Astrocyte (in vitro differentiated cells and primary cell): ENCODE measurements around the gene FUOM. TPM values are rescaled to one million over a fixed set of nuclear protein-coding genes. Genes with fewer than 3 reads are reported as not detected.

Experiments
- DNase-seq: peaks from one replicate; pipeline ENCODE4 v3.0.0-alpha.2; 2010; ENCODE audit warnings: low read depth
- FAIRE-seq: peaks from 2 replicates; lab custom pipeline; 2011; peaks lifted over from hg19 to GRCh38; lab: Jason Lieb, UNC
- H2AFZ ChIP-seq: 2 replicates; pipeline ENCODE4 v1.6.0; 2012; ENCODE audit warnings: low read depth, low read length, inconsistent platforms
- H3K27ac ChIP-seq: 2 replicates; pipeline ENCODE4 v1.5.1; 2011; ENCODE audit warnings: low read depth, low read length, inconsistent platforms
- H3K27me3 ChIP-seq: 2 replicates; pipeline ENCODE4 v1.6.0; 2011; ENCODE audit warnings: low read length, inconsistent platforms; ENCODE audit not compliant: insufficient read depth
- H3K36me3 ChIP-seq: 2 replicates; pipeline ENCODE4 v1.5.1; 2011; ENCODE audit warnings: low read length, inconsistent platforms; ENCODE audit not compliant: insufficient read depth
- H3K4me1 ChIP-seq: 2 replicates; pipeline ENCODE4 v1.5.1; 2011; ENCODE audit warnings: low read length, inconsistent platforms; ENCODE audit not compliant: insufficient read depth
- H3K4me2 ChIP-seq: 2 replicates; pipeline ENCODE4 v1.6.0; 2012; ENCODE audit warnings: low read length, inconsistent platforms
- H3K4me3 ChIP-seq: 2 replicates; pipeline ENCODE4 v1.5.1; 2011; ENCODE audit warnings: low read depth, mild to moderate bottlenecking, low read length, inconsistent platforms; ENCODE audit not compliant: insufficient read depth
- H3K79me2 ChIP-seq: 2 replicates; pipeline ENCODE4 v1.6.0; 2012; ENCODE audit warnings: mild to moderate bottlenecking, low read length, inconsistent platforms; ENCODE audit not compliant: insufficient read depth
- H3K9ac ChIP-seq: 2 replicates; pipeline ENCODE4 v1.6.0; 2012; ENCODE audit warnings: mild to moderate bottlenecking, low read length, inconsistent platforms
- H3K9me3 ChIP-seq: 2 replicates; pipeline ENCODE4 v1.5.1; 2012; ENCODE audit warnings: low read depth, mild to moderate bottlenecking, low read length, inconsistent platforms; ENCODE audit not compliant: insufficient read depth
- H4K20me1 ChIP-seq: 2 replicates; pipeline ENCODE4 v1.6.0; 2012; ENCODE audit warnings: low read length, inconsistent platforms; ENCODE audit not compliant: insufficient read depth
- H3K27ac Mint-ChIP-seq: one replicate; pipeline ENCODE4 v1.8.0; 2021; ENCODE audit warnings: mild to moderate bottlenecking, mixed read lengths; ENCODE audit not compliant: unreplicated experiment
- H3K27me3 Mint-ChIP-seq: one replicate; pipeline ENCODE4 v1.8.0; 2021; ENCODE audit warnings: low read depth, mixed read lengths; ENCODE audit not compliant: unreplicated experiment
- H3K36me3 Mint-ChIP-seq: one replicate; pipeline ENCODE4 v1.8.0; 2021; ENCODE audit warnings: low read depth, mixed read lengths; ENCODE audit not compliant: unreplicated experiment
- H3K4me1 Mint-ChIP-seq: one replicate; pipeline ENCODE4 v1.8.0; 2021; ENCODE audit warnings: low read depth, mixed read lengths; ENCODE audit not compliant: unreplicated experiment
- H3K4me3 Mint-ChIP-seq: one replicate; pipeline ENCODE4 v1.8.0; 2021; ENCODE audit warnings: mild to moderate bottlenecking, moderate library complexity, mixed read lengths; ENCODE audit not compliant: unreplicated experiment
- H3K9me3 Mint-ChIP-seq: one replicate; pipeline ENCODE4 v1.8.0; 2021; ENCODE audit warnings: mild to moderate bottlenecking, mixed read lengths; ENCODE audit not compliant: unreplicated experiment
- EZH2 ChIP-seq: IDR thresholded peaks from 2 replicates; pipeline ENCODE4 v1.6.1; 2012; ENCODE audit warnings: mild to moderate bottlenecking, low read length, inconsistent platforms; ENCODE audit not compliant: insufficient read depth
- total RNA-seq: library from RNA; stranded (reverse); gene quantifications from 2 replicates; pipeline ENCODE4 v1.2.1, GENCODE V29; 2021
- TF ChIP-seq, protein P1 (sequence below): IDR thresholded peaks from 2 replicates; pipeline ENCODE4 v1.5.1; 2011; ENCODE audit warnings: low read depth, mild to moderate bottlenecking, inconsistent platforms, low read length, moderate library complexity; ENCODE audit not compliant: insufficient read depth

The FUOM gene
- total RNA-seq, 1 donor from 2014 or later = 28.8 TPM

DNA sequence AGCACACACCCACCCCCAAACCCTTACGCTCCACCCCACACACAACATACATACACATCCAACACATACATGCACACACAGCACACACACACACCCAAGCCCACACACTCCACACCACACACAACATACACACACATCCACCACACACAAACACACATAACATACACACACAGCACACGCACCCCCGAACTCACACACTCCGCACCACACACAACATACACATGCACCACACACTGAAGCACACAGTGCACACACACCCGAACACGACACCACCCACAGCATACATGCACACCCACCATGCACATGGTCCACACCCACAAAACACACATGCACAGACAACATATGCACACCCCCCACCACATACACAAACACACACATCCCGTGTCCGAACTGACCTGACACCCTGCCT lies 8.7 kb downstream of the FUOM start:
- Mint-ChIP-seq H3K27ac (no peak overlapping the region), H3K36me3 (peaks cover 2% of the 10 kb centered on the region), H3K27me3 (no peaks in the 10 kb centered on the region), H3K9me3 (peaks cover 2% of the 10 kb centered on the region), H3K4me1 (no peaks in the 10 kb centered on the region), H3K4me3 (no peak overlapping the region)
- H3K9ac ChIP-seq = no peak overlapping the region
- H2AFZ ChIP-seq = no peak overlapping the region
- H4K20me1 ChIP-seq = no peaks in the 10 kb centered on the region
- peaks cover 5% of the 10 kb centered on the region for H3K27me3 ChIP-seq
- no peak for TF ChIP-seq EZH2
- no peaks in the 10 kb centered on the region for H3K9me3 ChIP-seq
- DNase-seq (no peak), FAIRE-seq (no peak)
- no peaks in the 10 kb centered on the region for H3K4me1 ChIP-seq
- H3K4me3 ChIP-seq = no peak overlapping the region
- no peak overlapping the region for H3K4me2 ChIP-seq
- H3K27ac ChIP-seq = no peak overlapping the region
- no peaks in the 10 kb centered on the region for H3K79me2 ChIP-seq
- H3K36me3 ChIP-seq = no peaks in the 10 kb centered on the region

DNA sequence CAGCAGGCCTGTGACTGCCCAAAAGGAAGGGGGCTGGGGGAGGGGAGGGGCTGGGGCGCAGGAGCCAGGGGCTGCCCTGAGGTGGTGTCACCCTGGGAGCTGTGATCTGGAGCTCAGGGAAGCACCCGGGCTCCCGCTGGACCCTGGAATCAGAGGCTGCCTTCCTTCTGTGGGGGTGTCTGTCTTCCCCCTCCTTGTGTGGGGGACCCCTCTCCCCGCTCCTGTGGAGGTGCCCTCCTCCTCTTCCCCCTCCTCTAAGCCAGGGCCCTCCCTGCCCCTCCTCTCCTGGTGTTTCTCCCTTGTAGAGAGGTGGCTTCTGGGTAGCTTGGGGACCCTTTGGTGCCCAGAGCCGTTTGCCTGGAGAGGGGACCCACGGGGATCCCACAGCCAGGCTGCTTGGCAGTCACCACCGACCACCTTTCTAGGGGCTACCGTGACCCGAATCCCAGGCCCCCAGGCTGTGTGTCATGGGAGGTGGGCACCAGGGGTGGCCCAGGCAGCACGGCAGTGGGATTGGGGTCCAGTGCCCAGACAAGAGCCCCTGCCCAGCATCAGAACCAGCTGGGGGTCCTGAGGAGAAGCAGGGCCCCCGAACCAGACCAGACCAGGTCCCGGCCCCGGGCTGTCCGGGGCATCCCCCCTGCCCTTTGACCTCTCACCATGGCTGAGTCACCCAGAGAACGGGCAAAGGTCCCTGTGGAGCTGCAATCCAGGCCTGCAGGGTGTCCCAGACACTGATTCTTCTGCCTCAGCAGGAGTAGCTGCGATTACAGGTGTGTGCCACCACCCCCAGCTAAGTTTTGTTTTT lies 9.9 kb downstream of the FUOM start:
- Mint-ChIP-seq H3K36me3 (peaks cover 2% of the 10 kb centered on the region), H3K27ac (no peak overlapping the region), H3K27me3 (no peaks in the 10 kb centered on the region), H3K4me1 (peaks cover 7% of the 10 kb centered on the region), H3K4me3 (no peak overlapping the region), H3K9me3 (peaks cover 2% of the 10 kb centered on the region)
- DNase-seq (no peak), FAIRE-seq (no peak)
- TF ChIP-seq EZH2 = no peak
- TF ChIP-seq, protein P1, sequence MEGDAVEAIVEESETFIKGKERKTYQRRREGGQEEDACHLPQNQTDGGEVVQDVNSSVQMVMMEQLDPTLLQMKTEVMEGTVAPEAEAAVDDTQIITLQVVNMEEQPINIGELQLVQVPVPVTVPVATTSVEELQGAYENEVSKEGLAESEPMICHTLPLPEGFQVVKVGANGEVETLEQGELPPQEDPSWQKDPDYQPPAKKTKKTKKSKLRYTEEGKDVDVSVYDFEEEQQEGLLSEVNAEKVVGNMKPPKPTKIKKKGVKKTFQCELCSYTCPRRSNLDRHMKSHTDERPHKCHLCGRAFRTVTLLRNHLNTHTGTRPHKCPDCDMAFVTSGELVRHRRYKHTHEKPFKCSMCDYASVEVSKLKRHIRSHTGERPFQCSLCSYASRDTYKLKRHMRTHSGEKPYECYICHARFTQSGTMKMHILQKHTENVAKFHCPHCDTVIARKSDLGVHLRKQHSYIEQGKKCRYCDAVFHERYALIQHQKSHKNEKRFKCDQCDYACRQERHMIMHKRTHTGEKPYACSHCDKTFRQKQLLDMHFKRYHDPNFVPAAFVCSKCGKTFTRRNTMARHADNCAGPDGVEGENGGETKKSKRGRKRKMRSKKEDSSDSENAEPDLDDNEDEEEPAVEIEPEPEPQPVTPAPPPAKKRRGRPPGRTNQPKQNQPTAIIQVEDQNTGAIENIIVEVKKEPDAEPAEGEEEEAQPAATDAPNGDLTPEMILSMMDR = no peak
- H3K4me2 ChIP-seq = no peak overlapping the region
- H3K27ac ChIP-seq = no peak overlapping the region
- H3K4me1 ChIP-seq = no peaks in the 10 kb centered on the region
- no peak overlapping the region for H3K9ac ChIP-seq
- no peaks in the 10 kb centered on the region for H3K9me3 ChIP-seq
- no peaks in the 10 kb centered on the region for H3K36me3 ChIP-seq
- no peak overlapping the region for H3K4me3 ChIP-seq
- H3K27me3 ChIP-seq = peaks cover 5% of the 10 kb centered on the region
- H2AFZ ChIP-seq = no peak overlapping the region
- no peaks in the 10 kb centered on the region for H4K20me1 ChIP-seq
- H3K79me2 ChIP-seq = no peaks in the 10 kb centered on the region

DNA sequence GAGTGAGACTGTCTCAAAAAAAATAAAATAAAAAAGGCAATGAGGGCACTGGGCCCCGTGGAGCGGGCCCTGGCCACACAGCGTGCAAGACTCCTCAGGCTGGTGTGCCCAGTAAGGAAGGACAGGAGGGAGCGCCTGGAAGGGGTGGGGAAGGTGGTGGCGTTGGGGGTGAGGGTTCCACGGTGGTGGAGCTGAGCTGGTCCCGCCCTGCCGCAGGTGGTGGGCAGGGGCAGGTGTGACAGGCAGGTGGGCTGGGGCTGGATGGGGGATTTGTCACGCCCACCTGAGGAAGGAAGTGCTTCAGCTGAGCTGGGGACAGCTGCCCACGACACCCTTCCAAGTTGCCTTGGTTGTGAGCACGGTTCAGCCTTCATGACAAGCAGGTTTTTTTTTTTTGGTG lies 11.4 kb downstream of the FUOM start:
- Histone ChIP-seq H4K20me1 (no peaks in the 10 kb centered on the region), H3K79me2 (no peaks in the 10 kb centered on the region), H3K4me2 (no peak overlapping the region), H3K36me3 (no peaks in the 10 kb centered on the region), H3K27me3 (peaks cover 5% of the 10 kb centered on the region), H3K9ac (no peak overlapping the region), H3K27ac (no peak overlapping the region), H3K4me1 (no peaks in the 10 kb centered on the region), H2AFZ (no peak overlapping the region), H3K4me3 (no peak overlapping the region), H3K9me3 (no peaks in the 10 kb centered on the region)
- Mint-ChIP-seq H3K4me3 (no peak overlapping the region), H3K4me1 (peaks cover 8% of the 10 kb centered on the region), H3K36me3 (peaks cover 2% of the 10 kb centered on the region), H3K27me3 (peaks cover 5% of the 10 kb centered on the region), H3K27ac (no peak overlapping the region), H3K9me3 (peaks cover 2% of the 10 kb centered on the region)
- TF ChIP-seq, protein P1 = no peak
- TF ChIP-seq EZH2 = no peak
- DNase-seq = no peak
- FAIRE-seq = no peak
